Measurements from ENCODE around the gene NMUR2.
A peak's percentile ranks its signal among the peaks of the same experiment; 100 is the strongest.

Gene NMUR2, protein sequence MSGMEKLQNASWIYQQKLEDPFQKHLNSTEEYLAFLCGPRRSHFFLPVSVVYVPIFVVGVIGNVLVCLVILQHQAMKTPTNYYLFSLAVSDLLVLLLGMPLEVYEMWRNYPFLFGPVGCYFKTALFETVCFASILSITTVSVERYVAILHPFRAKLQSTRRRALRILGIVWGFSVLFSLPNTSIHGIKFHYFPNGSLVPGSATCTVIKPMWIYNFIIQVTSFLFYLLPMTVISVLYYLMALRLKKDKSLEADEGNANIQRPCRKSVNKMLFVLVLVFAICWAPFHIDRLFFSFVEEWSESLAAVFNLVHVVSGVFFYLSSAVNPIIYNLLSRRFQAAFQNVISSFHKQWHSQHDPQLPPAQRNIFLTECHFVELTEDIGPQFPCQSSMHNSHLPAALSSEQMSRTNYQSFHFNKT

GRCh38 chr5:152405145-152405544, at the start of gene NMUR2:
NMUR2 (minus strand) TSS chr5:152405279; CDS start chr5:152405113, 166 bp downstream.
- no peaks in the 10 kb centered on the region for H3K27me3 ChIP-seq (ENCODE audit: control insufficient read depth in 1 of 2, insufficient read depth in 2 of 2, low read length in 2 of 2)
- H3K4me3 ChIP-seq (ENCODE audit: low read depth in 1 of 2, low read length in 2 of 2) = peak within 1 kb of the TSS in 1 of 2 donors; percentile 41
- H3K9me3 ChIP-seq (ENCODE audit: control insufficient read depth in 1 of 2, low read length in 2 of 2) = no peaks in the 10 kb centered on the region
- H3K27ac ChIP-seq (ENCODE audit: low read depth, low read length) = no peak within 1 kb of the TSS
- H3K4me1 ChIP-seq (ENCODE audit: control insufficient read depth in 1 of 2, insufficient read depth in 2 of 2, low read length in 2 of 2) = no peaks in the 10 kb centered on the region
- no peaks in the 10 kb centered on the region for H3K36me3 ChIP-seq (ENCODE audit: control insufficient read depth in 1 of 2, insufficient read depth in 2 of 2, low read length in 2 of 2)
- H3K9ac ChIP-seq (ENCODE audit: low read depth in 1 of 2, low read length in 2 of 2) = no peak within 1 kb of the TSS

DNA sequence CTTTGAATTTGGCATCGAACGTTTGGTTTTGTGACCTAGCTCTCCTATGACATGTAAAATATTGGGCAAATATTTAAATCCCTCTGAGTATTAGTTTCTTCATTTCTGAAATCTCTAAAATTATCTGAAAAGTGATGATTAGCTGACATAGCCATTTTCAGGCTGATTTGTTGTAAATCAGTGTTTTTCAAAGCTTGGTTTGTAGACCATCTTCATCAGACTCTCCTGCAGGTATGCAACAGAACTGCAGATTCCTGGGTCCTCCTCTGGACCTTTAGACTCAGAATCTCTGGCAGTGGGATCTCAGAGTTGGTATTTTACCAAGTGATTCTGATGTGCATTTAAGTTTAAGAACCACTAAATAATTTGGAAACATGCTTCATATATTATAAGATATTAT, 38.9 kb upstream of the NMUR2 start:
- Histone ChIP-seq H3K9me3 (ENCODE audit: control insufficient read depth in 1 of 2, low read length in 2 of 2) (no peaks in the 10 kb centered on the region), H3K4me1 (ENCODE audit: control insufficient read depth in 1 of 2, insufficient read depth in 2 of 2, low read length in 2 of 2) (peaks cover 0 to 6% of the 10 kb centered on the region in 2 donors), H3K9ac (ENCODE audit: low read depth in 1 of 2, low read length in 2 of 2) (no peak overlapping the region), H3K27ac (ENCODE audit: low read depth, low read length) (no peak overlapping the region), H3K27me3 (ENCODE audit: control insufficient read depth in 1 of 2, insufficient read depth in 2 of 2, low read length in 2 of 2) (no peaks in the 10 kb centered on the region), H3K4me3 (ENCODE audit: low read depth in 1 of 2, low read length in 2 of 2) (no peak overlapping the region), H3K36me3 (ENCODE audit: control insufficient read depth in 1 of 2, insufficient read depth in 2 of 2, low read length in 2 of 2) (no peaks in the 10 kb centered on the region)

- Histone ChIP-seq H3K4me1 (ENCODE audit: control insufficient read depth in 1 of 2, insufficient read depth in 2 of 2, low read length in 2 of 2) (peaks cover 0 to 6% of the 10 kb centered on the region in 2 donors), H3K9me3 (ENCODE audit: control insufficient read depth in 1 of 2, low read length in 2 of 2) (no peaks in the 10 kb centered on the region), H3K27me3 (ENCODE audit: control insufficient read depth in 1 of 2, insufficient read depth in 2 of 2, low read length in 2 of 2) (no peaks in the 10 kb centered on the region), H3K27ac (ENCODE audit: low read depth, low read length) (no peak overlapping the region), H3K36me3 (ENCODE audit: control insufficient read depth in 1 of 2, insufficient read depth in 2 of 2, low read length in 2 of 2) (no peaks in the 10 kb centered on the region), H3K9ac (ENCODE audit: low read depth in 1 of 2, low read length in 2 of 2) (no peak overlapping the region), H3K4me3 (ENCODE audit: low read depth in 1 of 2, low read length in 2 of 2) (no peak overlapping the region)
Observed at GRCh38 chr5:152439791-152440190, 34.7 kb upstream of the NMUR2 start.

DNA sequence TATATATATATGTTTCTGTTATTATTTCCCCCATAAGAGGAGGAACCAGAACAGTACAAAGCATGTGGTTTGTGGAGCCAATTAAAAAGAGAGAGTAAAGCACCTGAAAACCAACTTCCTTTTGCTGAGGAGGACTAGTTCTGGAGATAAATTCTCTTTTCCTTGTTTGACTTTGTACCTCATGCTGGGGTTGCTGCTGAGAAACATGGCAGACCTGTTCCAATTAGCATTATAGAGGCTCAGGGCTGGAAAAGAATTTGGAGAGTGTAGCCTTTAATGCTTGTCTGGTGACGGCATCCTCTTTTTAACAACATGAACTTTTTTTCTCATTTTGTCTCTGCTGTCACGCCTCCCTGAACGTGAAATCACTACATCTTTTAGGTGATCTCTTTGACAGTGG, 32.8 kb upstream of the NMUR2 start:
- no peak overlapping the region for H3K9ac ChIP-seq (ENCODE audit: low read depth in 1 of 2, low read length in 2 of 2)
- H3K36me3 ChIP-seq (ENCODE audit: control insufficient read depth in 1 of 2, insufficient read depth in 2 of 2, low read length in 2 of 2) = no peaks in the 10 kb centered on the region
- H3K9me3 ChIP-seq (ENCODE audit: control insufficient read depth in 1 of 2, low read length in 2 of 2) = no peaks in the 10 kb centered on the region
- H3K4me3 ChIP-seq (ENCODE audit: low read depth in 1 of 2, low read length in 2 of 2) = no peak overlapping the region
- H3K4me1 ChIP-seq (ENCODE audit: control insufficient read depth in 1 of 2, insufficient read depth in 2 of 2, low read length in 2 of 2) = peaks cover 0 to 6% of the 10 kb centered on the region in 2 donors
- no peaks in the 10 kb centered on the region for H3K27me3 ChIP-seq (ENCODE audit: control insufficient read depth in 1 of 2, insufficient read depth in 2 of 2, low read length in 2 of 2)
- H3K27ac ChIP-seq (ENCODE audit: low read depth, low read length) = no peak overlapping the region

DNA sequence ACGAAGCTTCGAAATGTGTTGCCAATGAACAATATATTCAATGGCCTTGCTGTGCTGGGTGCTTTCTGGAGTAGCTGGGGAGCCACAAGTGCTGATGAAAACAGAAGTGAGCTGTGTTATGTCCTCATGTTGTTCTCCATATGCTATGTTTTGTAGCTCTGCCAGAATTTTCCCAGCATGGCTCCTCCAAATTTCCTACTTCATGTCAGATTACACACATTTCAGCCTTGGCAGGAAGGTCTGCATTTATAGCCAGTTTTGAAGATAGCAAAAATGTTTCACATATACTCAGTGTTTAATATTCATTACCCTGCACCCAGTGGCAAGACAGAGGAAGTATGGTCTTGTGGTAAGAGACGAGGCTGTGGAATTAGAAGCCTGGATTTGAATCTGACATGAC, 22.6 kb upstream of the NMUR2 start:
- Histone ChIP-seq H3K27ac (ENCODE audit: low read depth, low read length) (no peak overlapping the region), H3K27me3 (ENCODE audit: control insufficient read depth in 1 of 2, insufficient read depth in 2 of 2, low read length in 2 of 2) (no peaks in the 10 kb centered on the region), H3K9ac (ENCODE audit: low read depth in 1 of 2, low read length in 2 of 2) (no peak overlapping the region), H3K36me3 (ENCODE audit: control insufficient read depth in 1 of 2, insufficient read depth in 2 of 2, low read length in 2 of 2) (no peaks in the 10 kb centered on the region), H3K4me3 (ENCODE audit: low read depth in 1 of 2, low read length in 2 of 2) (no peak overlapping the region), H3K4me1 (ENCODE audit: control insufficient read depth in 1 of 2, insufficient read depth in 2 of 2, low read length in 2 of 2) (no peaks in the 10 kb centered on the region), H3K9me3 (ENCODE audit: control insufficient read depth in 1 of 2, low read length in 2 of 2) (no peaks in the 10 kb centered on the region)

DNA sequence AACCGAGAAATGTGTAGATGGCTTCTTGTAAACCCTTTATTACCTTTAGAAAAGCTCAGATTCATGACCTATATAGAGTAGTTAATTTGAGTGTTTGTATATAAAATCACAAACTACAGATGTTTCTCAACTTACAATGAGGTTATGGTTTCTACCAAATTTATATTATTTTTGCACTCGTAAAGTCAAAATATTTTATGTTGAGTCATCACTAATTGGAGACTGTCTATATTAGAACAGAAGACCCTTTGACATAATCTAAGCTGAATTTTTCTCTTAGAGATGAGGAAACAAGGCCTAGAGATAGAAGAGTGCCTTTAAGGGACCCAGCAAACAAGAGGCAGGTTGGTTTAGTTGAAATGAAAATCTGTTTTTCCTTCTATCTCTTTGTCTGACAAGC, 20.0 kb upstream of the NMUR2 start:
- H3K9me3 ChIP-seq (ENCODE audit: control insufficient read depth in 1 of 2, low read length in 2 of 2) = no peaks in the 10 kb centered on the region
- no peak overlapping the region for H3K9ac ChIP-seq (ENCODE audit: low read depth in 1 of 2, low read length in 2 of 2)
- H3K36me3 ChIP-seq (ENCODE audit: control insufficient read depth in 1 of 2, insufficient read depth in 2 of 2, low read length in 2 of 2) = no peaks in the 10 kb centered on the region
- H3K27me3 ChIP-seq (ENCODE audit: control insufficient read depth in 1 of 2, insufficient read depth in 2 of 2, low read length in 2 of 2) = no peaks in the 10 kb centered on the region
- H3K27ac ChIP-seq (ENCODE audit: low read depth, low read length) = no peak overlapping the region
- H3K4me1 ChIP-seq (ENCODE audit: control insufficient read depth in 1 of 2, insufficient read depth in 2 of 2, low read length in 2 of 2) = no peaks in the 10 kb centered on the region
- no peak overlapping the region for H3K4me3 ChIP-seq (ENCODE audit: low read depth in 1 of 2, low read length in 2 of 2)

DNA sequence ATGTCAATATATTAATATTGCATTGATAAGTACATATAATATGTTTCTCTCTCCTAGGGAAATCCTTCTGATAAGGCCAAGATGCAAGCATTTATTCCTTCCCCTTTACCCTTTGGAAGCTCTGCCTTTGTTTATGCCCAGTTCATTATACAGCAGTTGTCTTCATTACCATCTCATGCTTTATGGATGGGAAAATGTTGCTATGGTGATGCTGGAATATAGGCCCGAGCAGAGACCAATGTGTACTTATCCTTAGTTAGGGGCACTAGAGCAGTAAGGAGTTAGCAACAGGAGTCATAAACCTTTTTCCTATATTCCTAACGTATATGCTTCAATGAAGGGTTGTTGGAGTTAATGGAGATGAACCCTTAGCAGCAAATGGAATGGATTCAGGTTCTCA, 19.4 kb upstream of the NMUR2 start:
- Histone ChIP-seq H3K36me3 (ENCODE audit: control insufficient read depth in 1 of 2, insufficient read depth in 2 of 2, low read length in 2 of 2) (no peaks in the 10 kb centered on the region), H3K4me3 (ENCODE audit: low read depth in 1 of 2, low read length in 2 of 2) (no peak overlapping the region), H3K9ac (ENCODE audit: low read depth in 1 of 2, low read length in 2 of 2) (no peak overlapping the region), H3K27ac (ENCODE audit: low read depth, low read length) (no peak overlapping the region), H3K9me3 (ENCODE audit: control insufficient read depth in 1 of 2, low read length in 2 of 2) (no peaks in the 10 kb centered on the region), H3K4me1 (ENCODE audit: control insufficient read depth in 1 of 2, insufficient read depth in 2 of 2, low read length in 2 of 2) (no peaks in the 10 kb centered on the region), H3K27me3 (ENCODE audit: control insufficient read depth in 1 of 2, insufficient read depth in 2 of 2, low read length in 2 of 2) (no peaks in the 10 kb centered on the region)

DNA sequence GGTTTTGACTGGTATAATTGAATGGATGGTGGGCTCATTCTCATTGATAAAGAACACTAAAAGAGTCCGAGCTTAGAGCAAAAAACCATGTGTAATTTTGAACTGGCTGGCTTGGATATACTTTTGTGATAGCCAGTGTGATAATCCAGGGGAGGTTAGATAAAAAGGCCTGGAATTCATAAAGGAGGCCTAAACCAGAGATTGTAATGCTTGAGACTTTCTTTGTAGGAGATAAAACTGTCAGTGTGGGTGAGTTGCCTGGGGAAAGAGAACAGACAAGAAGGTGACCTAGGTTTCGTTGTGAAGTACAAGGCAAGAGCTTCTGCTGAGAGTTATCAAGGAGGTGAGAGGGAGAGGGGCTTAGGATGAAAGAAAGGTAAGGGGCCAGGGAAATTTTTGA, 17.0 kb upstream of the NMUR2 start:
- no peak overlapping the region for H3K27ac ChIP-seq (ENCODE audit: low read depth, low read length)
- H3K4me3 ChIP-seq (ENCODE audit: low read depth in 1 of 2, low read length in 2 of 2) = no peak overlapping the region

DNA sequence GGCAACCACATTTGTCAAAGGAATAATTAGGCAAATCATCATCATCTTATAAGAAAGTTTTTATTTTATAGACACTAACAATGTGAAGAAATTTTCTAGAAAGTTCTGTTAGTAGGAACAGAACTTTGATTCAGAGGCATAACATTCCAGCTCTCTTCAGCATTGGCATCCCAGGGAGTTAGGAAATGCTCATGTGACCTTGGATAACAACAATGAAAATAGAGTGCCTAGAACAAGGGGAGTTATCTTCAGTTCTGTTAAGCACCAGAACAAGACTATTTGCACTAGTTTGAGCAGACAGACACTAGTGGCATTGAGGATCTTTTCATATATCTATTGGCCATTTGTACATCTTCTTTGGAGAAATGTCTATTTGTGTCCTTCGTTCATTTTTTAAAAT, 7.0 kb upstream of the NMUR2 start:
- Histone ChIP-seq H3K9ac (ENCODE audit: low read depth in 1 of 2, low read length in 2 of 2) (no peak overlapping the region), H3K36me3 (ENCODE audit: control insufficient read depth in 1 of 2, insufficient read depth in 2 of 2, low read length in 2 of 2) (no peaks in the 10 kb centered on the region), H3K4me1 (ENCODE audit: control insufficient read depth in 1 of 2, insufficient read depth in 2 of 2, low read length in 2 of 2) (no peaks in the 10 kb centered on the region), H3K27me3 (ENCODE audit: control insufficient read depth in 1 of 2, insufficient read depth in 2 of 2, low read length in 2 of 2) (no peaks in the 10 kb centered on the region), H3K9me3 (ENCODE audit: control insufficient read depth in 1 of 2, low read length in 2 of 2) (peaks cover 0 to 4% of the 10 kb centered on the region in 2 donors), H3K4me3 (ENCODE audit: low read depth in 1 of 2, low read length in 2 of 2) (no peak overlapping the region), H3K27ac (ENCODE audit: low read depth, low read length) (no peak overlapping the region)

More for the DNA sequence above, 17.0 kb upstream of the NMUR2 start:
- Histone ChIP-seq H3K36me3 (ENCODE audit: control insufficient read depth in 1 of 2, insufficient read depth in 2 of 2, low read length in 2 of 2) (no peaks in the 10 kb centered on the region), H3K9me3 (ENCODE audit: control insufficient read depth in 1 of 2, low read length in 2 of 2) (no peaks in the 10 kb centered on the region), H3K4me1 (ENCODE audit: control insufficient read depth in 1 of 2, insufficient read depth in 2 of 2, low read length in 2 of 2) (no peaks in the 10 kb centered on the region), H3K27me3 (ENCODE audit: control insufficient read depth in 1 of 2, insufficient read depth in 2 of 2, low read length in 2 of 2) (no peaks in the 10 kb centered on the region), H3K9ac (ENCODE audit: low read depth in 1 of 2, low read length in 2 of 2) (no peak overlapping the region)

GRCh38 chr5:152406082-152406481, 1.0 kb upstream of the NMUR2 start:
- H3K4me1 ChIP-seq (ENCODE audit: control insufficient read depth in 1 of 2, insufficient read depth in 2 of 2, low read length in 2 of 2) = no peaks in the 10 kb centered on the region
- no peak overlapping the region for H3K27ac ChIP-seq (ENCODE audit: low read depth, low read length)
- no peaks in the 10 kb centered on the region for H3K9me3 ChIP-seq (ENCODE audit: control insufficient read depth in 1 of 2, low read length in 2 of 2)
- no peak overlapping the region for H3K9ac ChIP-seq (ENCODE audit: low read depth in 1 of 2, low read length in 2 of 2)
- H3K27me3 ChIP-seq (ENCODE audit: control insufficient read depth in 1 of 2, insufficient read depth in 2 of 2, low read length in 2 of 2) = no peaks in the 10 kb centered on the region
- H3K36me3 ChIP-seq (ENCODE audit: control insufficient read depth in 1 of 2, insufficient read depth in 2 of 2, low read length in 2 of 2) = no peaks in the 10 kb centered on the region
- no peak overlapping the region for H3K4me3 ChIP-seq (ENCODE audit: low read depth in 1 of 2, low read length in 2 of 2)

Measured in duodenal mucosa (tissue), 2 donors.